HL-60 (cell line): Measurements from ENCODE around the gene ADCY3.

Source experiments
- CTCF ChIP-seq: IDR thresholded peaks from one replicate; pipeline ENCODE4 v1.5.1; 2011; ENCODE audit warnings: low read length, control low read depth, inconsistent platforms; ENCODE audit not compliant: insufficient read depth
- GABPA ChIP-seq: IDR thresholded peaks from 2 replicates; pipeline ENCODE4 v1.6.1; 2012; ENCODE audit warnings: low read depth
- POLR2AphosphoS5 ChIP-seq: IDR thresholded peaks from 2 replicates; pipeline ENCODE4 v1.6.1; 2012; ENCODE audit warnings: low read depth
- REST ChIP-seq: IDR thresholded peaks from 2 replicates; pipeline ENCODE4 v1.6.1; 2012; ENCODE audit warnings: low read depth; ENCODE audit not compliant: insufficient replicate concordance
- SPI1 ChIP-seq: IDR thresholded peaks from 2 replicates; pipeline ENCODE4 v1.6.1; 2012; ENCODE audit warnings: low read depth, mild to moderate bottlenecking, borderline replicate concordance

GRCh38 chr2:24935145-24935544 is 15.1 kb upstream of the ADCY3 start:
- TF ChIP-seq CTCF: no peak
- no peak for TF ChIP-seq REST
- TF ChIP-seq POLR2AphosphoS5: no peak
- TF ChIP-seq SPI1: no peak
- TF ChIP-seq GABPA: no peak
